IMR-90 (cell line): ENCODE measurements around the gene AMPD1.

Source experiments
- BHLHE40 ChIP-seq: fragments of 150-350 bp; IDR thresholded peaks from 2 replicates; pipeline ENCODE4 v1.6.1; 2016; ENCODE audit warnings: mild to moderate bottlenecking, low read depth, low read length
- CTCF ChIP-seq: conservative IDR thresholded peaks from 2 replicates; pipeline ENCODE4 v1.5.1; 2012; ENCODE audit warnings: mild to moderate bottlenecking, low read depth, low read length, improper control_type of control experiment
- ELK1 ChIP-seq: fragments of 150-350 bp; IDR thresholded peaks from 2 replicates; pipeline ENCODE4 v1.6.1; 2016; ENCODE audit warnings: low read depth, mild to moderate bottlenecking, low read length, moderate library complexity, borderline replicate concordance
- MAFK ChIP-seq: IDR thresholded peaks from 2 replicates; pipeline ENCODE4 v1.6.1; 2012; ENCODE audit warnings: low read depth, low read length, improper control_type of control experiment
- NFE2L2 ChIP-seq: fragments of 150-350 bp; IDR thresholded peaks from 2 replicates; pipeline ENCODE4 v1.6.1; 2016; ENCODE audit warnings: low read depth, mild to moderate bottlenecking, low read length
- POLR2A ChIP-seq: IDR thresholded peaks from 2 replicates; pipeline ENCODE4 v1.6.1; 2012; ENCODE audit warnings: mild to moderate bottlenecking, low read depth, low read length
- RAD21 ChIP-seq: IDR thresholded peaks from 2 replicates; pipeline ENCODE4 v1.6.1; 2012; ENCODE audit warnings: low read length, improper control_type of control experiment
- SMC3 ChIP-seq: fragments of 150-350 bp; IDR thresholded peaks from 2 replicates; pipeline ENCODE4 v1.6.1; 2016; ENCODE audit warnings: low read depth, mild to moderate bottlenecking, antibody characterized with exemption, low read length, moderate library complexity

GRCh38 chr1:114685851-114686250 lies 9.5 kb downstream of the AMPD1 start:
- no peak for TF ChIP-seq MAFK
- TF ChIP-seq CTCF: no peak
- TF ChIP-seq RAD21: no peak
- no peak for TF ChIP-seq POLR2A
- no peak for TF ChIP-seq NFE2L2
- TF ChIP-seq BHLHE40: no peak
- TF ChIP-seq ELK1: no peak
- no peak for TF ChIP-seq SMC3
